HepG2 (cell line): ENCODE measurements around the gene SSNA1. TPM values are rescaled to one million over a fixed set of nuclear protein-coding genes. Genes with fewer than 3 reads are reported as not detected.

Experiments
- ATAC-seq: fragments of 200-7000 bp; cut with Tn5 transposase; 3 replicates; pipeline ENCODE4 v1.9.1; 2020; ENCODE audit warnings: mild to moderate bottlenecking, moderate library complexity
- BruUV-seq: library from RNA; stranded (reverse); fragments of 400-500 nt; replicated peaks from 2 replicates; lab custom pipeline; 2021; lab: Mats Ljungman, UMichigan
- CTCF ChIA-PET: fragments of 300-600 bp; formaldehyde crosslinking; extraction: SDS; loops from one replicate; lab custom pipeline; 2021; ENCODE audit warnings: low total read pairs, inconsistent platforms, low intra/inter-chr PET ratio; lab: Yijun Ruan, JAX
- POLR2A ChIA-PET: fragments of 350-600 bp; sonication (Branson Sonifier 250); formaldehyde crosslinking; loops from one replicate; lab custom pipeline; 2020; ENCODE audit warnings: antibody characterized with exemption, inconsistent platforms; lab: Yijun Ruan, JAX
- DNase-seq: peaks from one replicate; pipeline ENCODE4 v3.0.0-alpha.2; 2015; ENCODE audit warnings: low spot score
- FAIRE-seq: peaks from 3 replicates; lab custom pipeline; 2011; peaks lifted over from hg19 to GRCh38; lab: Jason Lieb, UNC
- H2AFZ ChIP-seq: one replicate; pipeline ENCODE4 v1.6.1; 2011; ENCODE audit warnings: low read length, inconsistent platforms
- H3K27ac ChIP-seq: fragments of 300-600 bp; 3 replicates; pipeline ENCODE4 v1.8.0; 2011; ENCODE audit warnings: mixed run types, mild to moderate bottlenecking, mixed read lengths, low read length, inconsistent platforms; ENCODE audit not compliant: insufficient read depth; ENCODE audit errors: extremely low read length
- H3K27me3 ChIP-seq, 2 experiments: fragments of 200-600 bp in 1 of 2; 2 replicates in 1 of 2; 3 replicates in 1 of 2; pipeline versions ENCODE4 v1.6.0 to v1.8.0; 2011; ENCODE audit warnings: low read length in 2 of 2, mild to moderate bottlenecking in 2 of 2, moderate library complexity in 2 of 2, inconsistent platforms in 1 of 2; ENCODE audit not compliant: insufficient read depth in 2 of 2, control insufficient read depth in 1 of 2
- H3K36me3 ChIP-seq, 2 experiments: fragments of 200-600 bp in 1 of 2; replicated peaks in 1 of 2; 2 replicates in 1 of 2; 3 replicates in 1 of 2; pipeline versions ENCODE4 v1.5.1 to v1.8.0; 2011; ENCODE audit warnings: low read length in 2 of 2, inconsistent platforms in 1 of 2; ENCODE audit not compliant: insufficient read depth in 2 of 2, control insufficient read depth in 1 of 2
- H3K4me1 ChIP-seq: 2 replicates; pipeline ENCODE4 v1.5.1; 2012; ENCODE audit warnings: low read length, inconsistent platforms; ENCODE audit not compliant: insufficient read depth
- H3K4me2 ChIP-seq: 2 replicates; pipeline ENCODE4 v1.6.0; 2011; ENCODE audit warnings: low read depth, low read length, inconsistent platforms
- H3K4me3 ChIP-seq, 3 experiments: fragments of 200-600 bp in 1 of 3; sonication (generic), shearing (Covaris generic) in 1 of 3; replicated peaks in 1 of 3; 2 replicates each; pipeline ENCODE4 v1.5.1; 2011 to 2016; ENCODE audit warnings: low read length in 3 of 3, inconsistent platforms in 2 of 3, low read depth in 2 of 3, mild to moderate bottlenecking in 2 of 3, control low read depth in 1 of 3, mixed read lengths in 1 of 3; ENCODE audit not compliant: insufficient read depth in 1 of 3
- H3K79me2 ChIP-seq: one replicate; pipeline ENCODE4 v1.6.1; 2011; ENCODE audit warnings: low read length, inconsistent platforms; ENCODE audit not compliant: insufficient read depth
- H3K9ac ChIP-seq: 2 replicates; pipeline ENCODE4 v1.6.0; 2011; ENCODE audit warnings: mild to moderate bottlenecking, low read depth, low read length, inconsistent platforms; ENCODE audit not compliant: insufficient read depth
- H3K9me3 ChIP-seq: 2 replicates; pipeline ENCODE4 v1.5.1; 2012; ENCODE audit warnings: mild to moderate bottlenecking, low read length
- H4K20me1 ChIP-seq: 2 replicates; pipeline ENCODE4 v1.6.0; 2011; ENCODE audit warnings: inconsistent platforms, mild to moderate bottlenecking, low read length, moderate library complexity; ENCODE audit not compliant: insufficient read depth
- GABPA ChIP-seq, 2 experiments: IDR thresholded peaks; 2 replicates each; pipeline ENCODE4 v1.6.1; 2011 to 2016; ENCODE audit warnings: low read depth in 2 of 2, low read length in 1 of 2, missing biosample characterization in 1 of 2, missing genetic modification characterization in 1 of 2
- MAZ ChIP-seq, 2 experiments: sonication (generic) in 1 of 2; formaldehyde crosslinking in 1 of 2; IDR thresholded peaks; 2 replicates each; pipeline versions ENCODE4 v1.5.0 to v1.6.1; 2012 to 2020; ENCODE audit warnings: low read depth in 2 of 2, mild to moderate bottlenecking in 2 of 2, borderline replicate concordance in 1 of 2, improper control_type of control experiment in 1 of 2, low read length in 1 of 2, missing genetic modification reagents in 1 of 2, moderate library complexity in 1 of 2
- PCBP1 ChIP-seq: fragments of 200-400 bp; formaldehyde crosslinking; IDR thresholded peaks from 2 replicates; pipeline ENCODE4 v1.6.1; 2017; ENCODE audit warnings: mild to moderate bottlenecking, low read depth, low read length, borderline replicate concordance
- TBX2 ChIP-seq: sonication (generic); formaldehyde crosslinking; IDR thresholded peaks from 2 replicates; pipeline ENCODE4 v1.5.0; 2020; ENCODE audit warnings: missing genetic modification reagents, mild to moderate bottlenecking, borderline replicate concordance
- ZNF280B ChIP-seq: sonication (generic); formaldehyde crosslinking; IDR thresholded peaks from 2 replicates; pipeline ENCODE4 v1.5.0; 2020; ENCODE audit warnings: missing genetic modification reagents, mild to moderate bottlenecking, borderline replicate concordance
- ZNF552 ChIP-seq: sonication (generic); formaldehyde crosslinking; IDR thresholded peaks from 2 replicates; pipeline ENCODE4 v1.9.0; 2022; ENCODE audit warnings: missing genetic modification reagents, mild to moderate bottlenecking, borderline replicate concordance
- WGBS: methylation state at CpG from one replicate; pipeline ENCODE4 v1.1.6; 2017; ENCODE audit warnings: low lambda C conversion rate; 5-methylcytosine and 5-hydroxymethylcytosine counted together
- in situ Hi-C: cut with HindIII; loops from 2 replicates; pipeline ENCODE4 v1.10.0; 2017; ENCODE audit warnings: low pct_unique_long_range_greater_than_20kb; ENCODE audit not compliant: extremely low pct_ligation_motif_present
- intact Hi-C: fragments of 100-400 bp; cut with micrococcal nuclease; formaldehyde crosslinking; loops from one replicate; pipeline ENCODE4 v1.10.0; 2022; ENCODE audit not compliant: unreplicated experiment
- polyA plus RNA-seq, 8 experiments: library from polyadenylated mRNA; depleted of rRNA in 3 of 8; stranded (reverse) in 7 of 8; unstranded in 1 of 8; fragments of >200 nt; fragmentation: Illumina TruSeq in 4 of 8; extraction: Trizol in 4 of 8; gene quantifications; 2 replicates each; pipeline versions ENCODE4 v1.2.1 to v1.2.3, GENCODE V29; 2011 to 2016; ENCODE audit warnings: low read depth in 4 of 8, missing spikeins in 1 of 8, mixed read lengths in 1 of 8; ENCODE audit not compliant: insufficient read depth in 1 of 8
- total RNA-seq, 5 experiments: library from RNA; depleted of rRNA; stranded (reverse); fragments of >200 nt; fragmentation: Illumina TruSeq; extraction: Trizol; gene quantifications; 2 replicates each; pipeline ENCODE4 v1.2.3, GENCODE V29; 2016; ENCODE audit warnings: low read depth in 1 of 5
- TF ChIP-seq, protein P1 (sequence below): sonication (generic); formaldehyde crosslinking; IDR thresholded peaks from 2 replicates; pipeline ENCODE4 v1.4.0; 2020; ENCODE audit warnings: missing genetic modification reagents, mild to moderate bottlenecking, borderline replicate concordance

SSNA1 gene
- total and polyA plus RNA-seq, 2 of the 13 experiments (the other 11 are each of a cell fraction or from before 2014, with no cell fraction given), result 35.9 to 49.4 TPM

- TF ChIP-seq ZNF280B (no peak), TBX2 (CRISPR knock-in tag) (no peak)
Measured at GRCh38 chr9:137149942-137150616, 38.4 kb upstream of the SSNA1 start (continued).

DNA sequence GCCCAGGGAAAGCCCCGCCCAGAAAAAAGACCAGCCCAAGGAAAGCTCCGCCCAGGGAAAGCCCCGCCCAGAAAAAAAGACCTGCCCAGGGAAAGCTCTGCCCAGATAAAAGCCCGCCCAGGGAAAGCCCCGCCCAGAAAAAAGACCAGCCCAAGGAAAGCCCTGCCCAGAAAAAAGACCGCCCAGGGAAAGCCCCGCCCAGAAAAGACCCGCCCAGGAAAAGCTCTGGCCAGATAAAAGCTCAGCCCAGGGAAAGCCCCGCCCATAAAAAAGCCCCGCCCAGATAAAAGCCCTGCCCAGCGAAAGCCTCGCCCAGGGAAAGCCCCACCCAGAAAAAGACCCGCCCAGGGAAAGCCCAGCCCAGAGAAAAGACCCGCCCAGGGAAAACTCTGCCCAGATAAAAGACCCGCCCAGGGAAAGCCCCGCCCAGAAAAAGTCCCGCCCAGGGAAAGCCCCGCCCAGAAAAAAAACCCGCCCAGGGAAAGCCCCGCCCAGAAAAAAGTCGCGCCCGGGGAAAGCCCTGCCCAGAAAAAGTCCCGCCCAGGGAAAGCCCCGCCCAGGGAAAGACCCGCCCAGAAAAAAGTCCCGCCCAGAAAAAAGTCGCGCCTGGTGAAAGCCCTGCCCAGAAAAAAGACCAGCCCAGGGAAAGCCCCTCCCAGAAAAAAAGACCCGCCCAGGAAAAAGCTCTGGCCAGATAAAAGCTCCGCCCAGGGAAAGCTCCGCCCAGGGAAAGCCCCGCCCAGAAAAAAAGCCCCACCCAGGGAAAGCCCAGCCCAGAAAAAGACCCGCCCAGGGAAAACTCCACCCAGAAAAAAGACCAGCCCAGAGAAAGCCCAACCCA lies 37.6 kb upstream of the SSNA1 start:
- no peak for FAIRE-seq
- intact Hi-C loops, result loop anchor here (1.0 kb wide), 1 partner anchor 37 kb away; the partner anchor contains the start of genes ANAPC2 and SSNA1
- no peak for TF ChIP-seq ZNF552 (CRISPR knock-in tag)
- TF ChIP-seq GABPA (IDR thresholded peaks at IDR 0.05; ENCODE audit: low read depth, low read length), result no peak
- no peak for TF ChIP-seq GABPA (CRISPR knock-in tag; IDR thresholded peaks at IDR 0.05; ENCODE audit: low read depth)
- TF ChIP-seq PCBP1, result peak; percentile 67; the same call in 1 of the 2 replicates
- TF ChIP-seq, protein P1, sequence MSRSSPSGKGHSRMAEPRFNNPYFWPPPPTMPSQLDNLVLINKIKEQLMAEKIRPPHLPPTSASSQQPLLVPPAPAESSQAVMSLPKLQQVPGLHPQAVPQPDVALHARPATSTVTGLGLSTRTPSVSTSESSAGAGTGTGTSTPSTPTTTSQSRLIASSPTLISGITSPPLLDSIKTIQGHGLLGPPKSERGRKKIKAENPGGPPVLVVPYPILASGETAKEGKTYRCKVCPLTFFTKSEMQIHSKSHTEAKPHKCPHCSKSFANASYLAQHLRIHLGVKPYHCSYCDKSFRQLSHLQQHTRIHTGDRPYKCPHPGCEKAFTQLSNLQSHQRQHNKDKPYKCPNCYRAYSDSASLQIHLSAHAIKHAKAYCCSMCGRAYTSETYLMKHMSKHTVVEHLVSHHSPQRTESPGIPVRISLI (CRISPR knock-in tag), result peak; percentile 22; the same call in 1 of the 2 replicates
- TF ChIP-seq MAZ (IDR thresholded peaks at IDR 0.05; ENCODE audit: borderline replicate concordance, low read depth, low read length), result 0 out of 2 replicates have a peak, but pooled peaks have one; percentile 1
- TF ChIP-seq MAZ (CRISPR knock-in tag; IDR thresholded peaks at IDR 0.05; ENCODE audit: low read depth), result no peak
- TF ChIP-seq, all 625 proteins: peak for 3
- H4K20me1 ChIP-seq, result no peaks in the 10 kb centered on the region
- no peak overlapping the region for H2AFZ ChIP-seq
- H3K4me1 ChIP-seq, result peaks cover 30% of the 10 kb centered on the region
- ChIA-PET CTCF (no interaction called here), POLR2A (interaction anchor here (0.7 to 3.0 kb wide), 27 partner anchors 12 to 308 kb away, joined by 3 to 34 read pairs (median 8); partner anchors contain the start of genes ANAPC2, LRRC26, MAN1B1 and NSMF)
- no peak overlapping the region for H3K27ac ChIP-seq
- H3K27me3 ChIP-seq, result peaks cover 8 to 38% of the 10 kb centered on the region in 2 experiments; a peak in 4 of 5 replicates
- no peak overlapping the region for H3K4me3 ChIP-seq
- H3K9me3 ChIP-seq, result no peaks in the 10 kb centered on the region
- DNase-seq (peak; percentile 84), ATAC-seq (peak; percentile 19)
- no peak overlapping the region for H3K9ac ChIP-seq
- no peaks in the 10 kb centered on the region for H3K36me3 ChIP-seq
- WGBS, result 3% methylated on average over 33 of the region's 34 CpGs
- BruUV-seq, result no TSS peak
- in situ Hi-C loops, result no loop called here
- H3K4me2 ChIP-seq, result 0 out of 2 replicates have a peak overlapping the region, but pooled peaks have one; percentile 32
- H3K79me2 ChIP-seq, result no peaks in the 10 kb centered on the region
